ENCODE data around the gene GAD2.

The GAD2 gene

GRCh38 chr10:26221541-26221940, 5.0 kb downstream of the GAD2 start:
- DNase-seq (ENCODE audit: low read depth in 2 of 2), result no peak

GRCh38 chr10:26222563-26222962, 6.0 kb downstream of the GAD2 start:
- DNase-seq (ENCODE audit: low read depth in 2 of 2), result no peak

GRCh38 chr10:26225322-26225721, 8.7 kb downstream of the GAD2 start:
- no peak for DNase-seq (ENCODE audit: low read depth in 2 of 2)

GRCh38 chr10:26227786-26228185, 11.2 kb downstream of the GAD2 start:
- no peak for DNase-seq (ENCODE audit: low read depth in 2 of 2)

- no peak for DNase-seq (ENCODE audit: low read depth in 2 of 2)
Observed at GRCh38 chr10:26232174-26232573, 15.6 kb downstream of the GAD2 start.

GRCh38 chr10:26235761-26236160, 19.2 kb downstream of the GAD2 start:
- no peak for DNase-seq (ENCODE audit: low read depth in 2 of 2)

- no peak for DNase-seq (ENCODE audit: low read depth in 2 of 2)
Observed at GRCh38 chr10:26238378-26238777, 21.8 kb downstream of the GAD2 start.

GRCh38 chr10:26242706-26243350, 26.3 kb downstream of the GAD2 start:
- DNase-seq (ENCODE audit: low read depth in 2 of 2), result no peak

GRCh38 chr10:26243351-26243720, 26.8 kb downstream of the GAD2 start:
- no peak for DNase-seq (ENCODE audit: low read depth in 2 of 2)

GRCh38 chr10:26249681-26250080, 33.1 kb downstream of the GAD2 start:
- DNase-seq (ENCODE audit: low read depth in 2 of 2), result no peak

- no peak for DNase-seq (ENCODE audit: low read depth in 2 of 2)
Observed at GRCh38 chr10:26251925-26252324, 35.4 kb downstream of the GAD2 start.

GRCh38 chr10:26254616-26255015, 38.0 kb downstream of the GAD2 start:
- DNase-seq (ENCODE audit: low read depth in 2 of 2), result no peak

- no peak for DNase-seq (ENCODE audit: low read depth in 2 of 2)
Observed at GRCh38 chr10:26259341-26259740, 42.8 kb downstream of the GAD2 start.

GRCh38 chr10:26269754-26270153, 53.2 kb downstream of the GAD2 start:
- DNase-seq (ENCODE audit: low read depth in 2 of 2), result no peak

GRCh38 chr10:26274391-26274790, 57.8 kb downstream of the GAD2 start:
- no peak for DNase-seq (ENCODE audit: low read depth in 2 of 2)

GRCh38 chr10:26278295-26278694, 61.7 kb downstream of the GAD2 start:
- DNase-seq (ENCODE audit: low read depth in 2 of 2), result no peak

- DNase-seq (ENCODE audit: low read depth in 2 of 2), result no peak
Observed at GRCh38 chr10:26290236-26290635, 73.7 kb downstream of the GAD2 start.

GRCh38 chr10:26291721-26292480, 75.3 kb downstream of the GAD2 start:
- no peak for DNase-seq (ENCODE audit: low read depth in 2 of 2)

GRCh38 chr10:26296360-26296759, 79.8 kb downstream of the GAD2 start:
- DNase-seq (ENCODE audit: low read depth in 2 of 2), result no peak

- DNase-seq (ENCODE audit: low read depth in 2 of 2), result no peak
Observed at GRCh38 chr10:26300001-26300400, 83.4 kb downstream of the GAD2 start.

- no peak for DNase-seq (ENCODE audit: low read depth in 2 of 2)
Observed at GRCh38 chr10:26303366-26303765, 86.8 kb downstream of the GAD2 start.

- DNase-seq (ENCODE audit: low read depth in 2 of 2), result no peak
Observed at GRCh38 chr10:26310361-26310760, 93.8 kb downstream of the GAD2 start.

- DNase-seq (ENCODE audit: low read depth in 2 of 2), result no peak
Observed at GRCh38 chr10:26311383-26311940, 94.9 kb downstream of the GAD2 start.
